HUES64 (cell line): ENCODE measurements around the gene MORF4L1.
"Not testable (repeated sequence)": the region's sequence is repeated elsewhere in the genome, so short reads cannot be mapped to it uniquely, and the experiment has no call there.

Source experiments
- H3K27ac ChIP-seq: 2 replicates; pipeline ENCODE4 v1.7.0; 2013; ENCODE audit warnings: low read depth, low read length, inconsistent platforms
- H3K27me3 ChIP-seq: 2 replicates; pipeline ENCODE4 v1.6.1; 2013; ENCODE audit warnings: mild to moderate bottlenecking, low read length; ENCODE audit not compliant: insufficient read depth
- H3K36me3 ChIP-seq: 2 replicates; pipeline ENCODE4 v1.6.1; 2013; ENCODE audit warnings: mild to moderate bottlenecking, low read length; ENCODE audit not compliant: insufficient read depth
- H3K4me1 ChIP-seq: 2 replicates; pipeline ENCODE4 v1.6.1; 2013; ENCODE audit warnings: mild to moderate bottlenecking, low read length, moderate library complexity; ENCODE audit not compliant: insufficient read depth
- H3K4me3 ChIP-seq: 2 replicates; pipeline ENCODE4 v1.5.1; 2013; ENCODE audit warnings: mild to moderate bottlenecking, low read length, moderate library complexity
- H3K9ac ChIP-seq: 2 replicates; pipeline ENCODE4 v1.6.1; 2013; ENCODE audit warnings: mild to moderate bottlenecking, low read depth, low read length
- H3K9me3 ChIP-seq: 2 replicates; pipeline ENCODE4 v1.6.1; 2013; ENCODE audit warnings: low read depth, low read length; ENCODE audit not compliant: insufficient read depth
- WGBS: fragments of 150-250, 120-280 bp; methylation state at CpG from one replicate; pipeline ENCODE4 v1.1.7; 2013; ENCODE audit warnings: missing lambda C conversion rate; 5-methylcytosine and 5-hydroxymethylcytosine counted together

Gene MORF4L1

GRCh38 chr15:78921517-78921916, 48.8 kb downstream of the MORF4L1 start:
- no peak overlapping the region for H3K4me3 ChIP-seq
- H3K27me3 ChIP-seq = no peaks in the 10 kb centered on the region
- H3K36me3 ChIP-seq = peaks cover 59% of the 10 kb centered on the region
- no peaks in the 10 kb centered on the region for H3K4me1 ChIP-seq
- no peaks in the 10 kb centered on the region for H3K9me3 ChIP-seq
- no peak overlapping the region for H3K27ac ChIP-seq
- 96% methylated on average over 6 of the region's 6 CpGs for WGBS
- no peak overlapping the region for H3K9ac ChIP-seq

GRCh38 chr15:78921940-78922339, 49.2 kb downstream of the MORF4L1 start:
- H3K27ac ChIP-seq = no peak overlapping the region
- peaks cover 58% of the 10 kb centered on the region for H3K36me3 ChIP-seq
- 96% methylated on average over 14 of the region's 14 CpGs for WGBS
- no peaks in the 10 kb centered on the region for H3K27me3 ChIP-seq
- no peaks in the 10 kb centered on the region for H3K9me3 ChIP-seq
- no peaks in the 10 kb centered on the region for H3K4me1 ChIP-seq
- H3K4me3 ChIP-seq = no peak overlapping the region
- no peak overlapping the region for H3K9ac ChIP-seq

- Histone ChIP-seq H3K9me3 (no peaks in the 10 kb centered on the region), H3K27ac (no peak overlapping the region), H3K4me1 (no peaks in the 10 kb centered on the region), H3K4me3 (no peak overlapping the region), H3K27me3 (no peaks in the 10 kb centered on the region), H3K9ac (no peak overlapping the region), H3K36me3 (peaks cover 54% of the 10 kb centered on the region)
- WGBS = 93% methylated on average over 7 of the region's 7 CpGs
These were observed 49.8 kb downstream of the MORF4L1 start for GRCh38 chr15:78922527-78922926.

- Histone ChIP-seq H3K4me3 (no peak overlapping the region), H3K9ac (no peak overlapping the region), H3K27ac (no peak overlapping the region), H3K36me3 (peaks cover 53% of the 10 kb centered on the region), H3K4me1 (no peaks in the 10 kb centered on the region), H3K9me3 (no peaks in the 10 kb centered on the region), H3K27me3 (no peaks in the 10 kb centered on the region)
- WGBS = 97% methylated on average over 7 of the region's 7 CpGs
These were observed 50.3 kb downstream of the MORF4L1 start for GRCh38 chr15:78923015-78923414.

- Histone ChIP-seq H3K9me3 (no peaks in the 10 kb centered on the region), H3K9ac (no peak overlapping the region), H3K4me1 (no peaks in the 10 kb centered on the region), H3K4me3 (no peak overlapping the region), H3K36me3 (peaks cover 48% of the 10 kb centered on the region), H3K27ac (no peak overlapping the region), H3K27me3 (no peaks in the 10 kb centered on the region)
- 92% methylated on average over 16 of the region's 18 CpGs for WGBS
These were observed 51.0 kb downstream of the MORF4L1 start for GRCh38 chr15:78923480-78924360.

GRCh38 chr15:78925076-78925624, 52.5 kb downstream of the MORF4L1 start:
- peaks cover 35% of the 10 kb centered on the region for H3K36me3 ChIP-seq
- H3K4me3 ChIP-seq = no peak overlapping the region
- H3K9ac ChIP-seq = no peak overlapping the region
- WGBS = 94% methylated on average over 9 of the region's 10 CpGs
- H3K27ac ChIP-seq = no peak overlapping the region
- no peaks in the 10 kb centered on the region for H3K27me3 ChIP-seq
- no peaks in the 10 kb centered on the region for H3K4me1 ChIP-seq
- no peaks in the 10 kb centered on the region for H3K9me3 ChIP-seq

GRCh38 chr15:78925956-78926743, 53.5 kb downstream of the MORF4L1 start:
- no peak overlapping the region for H3K27ac ChIP-seq
- peaks cover 30% of the 10 kb centered on the region for H3K36me3 ChIP-seq
- H3K4me1 ChIP-seq = no peaks in the 10 kb centered on the region
- H3K9ac ChIP-seq = no peak overlapping the region
- no peaks in the 10 kb centered on the region for H3K27me3 ChIP-seq
- no peaks in the 10 kb centered on the region for H3K9me3 ChIP-seq
- no peak overlapping the region for H3K4me3 ChIP-seq
- 90% methylated on average over 5 of the region's 5 CpGs for WGBS

GRCh38 chr15:78927077-78927790, 54.5 kb downstream of the MORF4L1 start:
- H3K4me1 ChIP-seq = no peaks in the 10 kb centered on the region
- no peaks in the 10 kb centered on the region for H3K9me3 ChIP-seq
- peaks cover 19% of the 10 kb centered on the region for H3K36me3 ChIP-seq
- H3K4me3 ChIP-seq = no peak overlapping the region
- WGBS = 92% methylated on average over 17 of the region's 17 CpGs
- no peak overlapping the region for H3K27ac ChIP-seq
- no peaks in the 10 kb centered on the region for H3K27me3 ChIP-seq
- no peak overlapping the region for H3K9ac ChIP-seq

- not testable (repeated sequence) for H3K27ac ChIP-seq, H3K4me3 ChIP-seq, H3K27me3 ChIP-seq, H3K9ac ChIP-seq, H3K4me1 ChIP-seq, H3K9me3 ChIP-seq
- peaks cover 12% of the 10 kb centered on the region for H3K36me3 ChIP-seq
- WGBS = 93% methylated on average over 14 of the region's 14 CpGs
These were observed 55.5 kb downstream of the MORF4L1 start for GRCh38 chr15:78928176-78928575.

- H3K4me1 ChIP-seq = no peaks in the 10 kb centered on the region
- H3K27me3 ChIP-seq = no peaks in the 10 kb centered on the region
- no peak overlapping the region for H3K27ac ChIP-seq
- no peaks in the 10 kb centered on the region for H3K9me3 ChIP-seq
- peaks cover 8% of the 10 kb centered on the region for H3K36me3 ChIP-seq
- H3K4me3 ChIP-seq = no peak overlapping the region
- H3K9ac ChIP-seq = no peak overlapping the region
- WGBS = 92% methylated on average over 14 of the region's 14 CpGs
These were observed 56.0 kb downstream of the MORF4L1 start for GRCh38 chr15:78928616-78929093.
